WTC11 (cell line): ENCODE results near the gene SYT9. TPM values are rescaled to one million over a fixed set of nuclear protein-coding genes. Genes with fewer than 3 reads are reported as not detected.

ENCODE experiments used
- ATAC-seq: fragments of 200-7000 bp; cut with Tn5 transposase; 2 replicates; pipeline ENCODE4 v1.10.0; 2021; ENCODE audit warnings: mild to moderate bottlenecking, moderate library complexity
- CTCF ChIA-PET: fragments of 300-600 bp; sonication (Branson Sonifier 250); formaldehyde crosslinking; loops from one replicate; lab custom pipeline; 2021; ENCODE audit warnings: antibody characterized with exemption; lab: Charles Lee
- POLR2A ChIA-PET: fragments of 350-600 bp; sonication (Branson Sonifier 250); formaldehyde crosslinking; loops from one replicate; lab custom pipeline; 2021; ENCODE audit warnings: antibody characterized with exemption; lab: Charles Lee
- DNase-seq: peaks from one replicate; pipeline ENCODE4 v3.0.0; 2021; ENCODE audit warnings: low spot score
- H3K27ac Mint-ChIP-seq: 2 replicates; pipeline ENCODE4 v1.8.0; 2021; ENCODE audit warnings: mixed read lengths
- H3K27me3 Mint-ChIP-seq: 2 replicates; pipeline ENCODE4 v1.8.0; 2021; ENCODE audit warnings: low read depth, mild to moderate bottlenecking, moderate library complexity, mixed read lengths
- H3K36me3 Mint-ChIP-seq: 2 replicates; pipeline ENCODE4 v1.8.0; 2021; ENCODE audit warnings: mixed read lengths
- H3K4me1 Mint-ChIP-seq: 2 replicates; pipeline ENCODE4 v1.8.0; 2022; ENCODE audit warnings: mixed read lengths
- H3K4me3 Mint-ChIP-seq: 2 replicates; pipeline ENCODE4 v1.8.0; 2021; ENCODE audit warnings: mild to moderate bottlenecking, moderate library complexity, mixed read lengths
- H3K9me3 Mint-ChIP-seq: 2 replicates; pipeline ENCODE4 v1.8.0; 2021; ENCODE audit warnings: mixed read lengths
- CTCF ChIP-seq: fragments of 200-600 bp; IDR thresholded peaks from 2 replicates; pipeline ENCODE4 v1.8.0; 2022; ENCODE audit warnings: antibody characterized with exemption
- ELF4 ChIP-seq: sonication (generic); formaldehyde crosslinking; IDR thresholded peaks from 2 replicates; pipeline ENCODE4 v1.8.1; 2022; ENCODE audit warnings: low read depth, mild to moderate bottlenecking, moderate library complexity, missing genetic modification reagents
- GTF2I ChIP-seq: fragments of 250-450 bp; sonication (Bioruptor Pico); conservative IDR thresholded peaks from 2 replicates; pipeline ENCODE4 v1.4.0; 2021; ENCODE audit warnings: mild to moderate bottlenecking
- HMGA2 ChIP-seq: fragments of 250-450 bp; sonication (Bioruptor Pico); IDR thresholded peaks from 2 replicates; pipeline ENCODE4 v1.4.0; 2021; ENCODE audit warnings: mild to moderate bottlenecking, moderate library complexity
- JUN ChIP-seq: sonication (generic); formaldehyde crosslinking; IDR thresholded peaks from 2 replicates; pipeline ENCODE4 v1.8.0; 2023; ENCODE audit warnings: mild to moderate bottlenecking, missing genetic modification reagents
- MLX ChIP-seq: sonication (generic); formaldehyde crosslinking; IDR thresholded peaks from 2 replicates; pipeline ENCODE4 v1.8.1; 2023; ENCODE audit warnings: mild to moderate bottlenecking, missing genetic modification reagents, moderate library complexity
- MYBL2 ChIP-seq: sonication (generic); formaldehyde crosslinking; IDR thresholded peaks from 2 replicates; pipeline ENCODE4 v1.8.1; 2023; ENCODE audit warnings: mild to moderate bottlenecking, moderate library complexity, missing genetic modification reagents
- NFE2L1 ChIP-seq: sonication (generic); formaldehyde crosslinking; IDR thresholded peaks from 2 replicates; pipeline ENCODE4 v1.8.1; 2023; ENCODE audit warnings: missing genetic modification reagents
- OVOL2 ChIP-seq: fragments of 250-450 bp; sonication (Bioruptor Pico); IDR thresholded peaks from 2 replicates; pipeline ENCODE4 v1.9.0; 2021; ENCODE audit warnings: mild to moderate bottlenecking, borderline replicate concordance
- PREB ChIP-seq: sonication (generic); formaldehyde crosslinking; IDR thresholded peaks from 2 replicates; pipeline ENCODE4 v1.8.1; 2022; ENCODE audit warnings: mild to moderate bottlenecking, missing genetic modification reagents, moderate library complexity, borderline replicate concordance
- RELA ChIP-seq: sonication (generic); formaldehyde crosslinking; IDR thresholded peaks from 2 replicates; pipeline ENCODE4 v1.8.1; 2022; ENCODE audit warnings: missing genetic modification reagents, mild to moderate bottlenecking, borderline replicate concordance
- SMAD3 ChIP-seq: sonication (generic); formaldehyde crosslinking; IDR thresholded peaks from 2 replicates; pipeline ENCODE4 v1.8.0; 2022; ENCODE audit warnings: missing genetic modification reagents, mild to moderate bottlenecking, borderline replicate concordance
- SMAD4 ChIP-seq: sonication (generic); formaldehyde crosslinking; IDR thresholded peaks from 2 replicates; pipeline ENCODE4 v1.8.0; 2022; ENCODE audit warnings: mild to moderate bottlenecking, missing genetic modification reagents
- TEAD4 ChIP-seq: sonication (generic); formaldehyde crosslinking; IDR thresholded peaks from 2 replicates; pipeline ENCODE4 v1.8.0; 2022; ENCODE audit warnings: mild to moderate bottlenecking, missing genetic modification reagents
- TP53 ChIP-seq: sonication (generic); formaldehyde crosslinking; IDR thresholded peaks from 2 replicates; pipeline ENCODE4 v1.8.1; 2023; ENCODE audit warnings: mild to moderate bottlenecking, missing genetic modification reagents
- ZBTB21 ChIP-seq: sonication (generic); formaldehyde crosslinking; IDR thresholded peaks from 2 replicates; pipeline ENCODE4 v1.8.1; 2023; ENCODE audit warnings: mild to moderate bottlenecking, missing genetic modification reagents, borderline replicate concordance
- ZNF317 ChIP-seq: sonication (generic); formaldehyde crosslinking; IDR thresholded peaks from 2 replicates; pipeline ENCODE4 v1.8.1; 2023; ENCODE audit warnings: low read depth, mild to moderate bottlenecking, moderate library complexity, missing genetic modification reagents, borderline replicate concordance
- total RNA-seq: library from RNA; stranded (reverse); gene quantifications from 3 replicates; pipeline ENCODE4 v1.2.3, GENCODE V29; 2021
- TF ChIP-seq, protein P1 (sequence below): sonication (generic); formaldehyde crosslinking; IDR thresholded peaks from 2 replicates; pipeline ENCODE4 v1.8.0; 2022; ENCODE audit warnings: mild to moderate bottlenecking, missing genetic modification reagents
- TF ChIP-seq, protein P2 (sequence below): sonication (generic); formaldehyde crosslinking; IDR thresholded peaks from 2 replicates; pipeline ENCODE4 v1.8.1; 2022; ENCODE audit warnings: missing genetic modification reagents, borderline replicate concordance
- TF ChIP-seq, protein P3 (sequence below): sonication (generic); formaldehyde crosslinking; conservative IDR thresholded peaks from 2 replicates; pipeline ENCODE4 v1.8.1; 2023; ENCODE audit warnings: mild to moderate bottlenecking, low read depth, missing genetic modification reagents, moderate library complexity
- TF ChIP-seq, protein P4 (sequence below): fragments of 250-450 bp; sonication (Bioruptor Pico); IDR thresholded peaks from 2 replicates; pipeline ENCODE4 v2.1.2; 2022; ENCODE audit warnings: mild to moderate bottlenecking, moderate library complexity

The SYT9 gene
- total RNA-seq, 1 experiment from 2014 or later: 1.3 TPM

GRCh38 chr11:7499081-7499480 is 247.4 kb downstream of the SYT9 start:
- ATAC-seq: no peak
- H3K4me3 Mint-ChIP-seq: no peak overlapping the region
- TF ChIP-seq MYBL2 (no peak), CTCF (no peak), OVOL2 (CRISPR knock-in tag) (no peak), SMAD3 (CRISPR knock-in tag) (no peak), TEAD4 (CRISPR knock-in tag) (no peak), GTF2I (CRISPR knock-in tag) (no peak), SMAD4 (CRISPR knock-in tag) (no peak), ZNF317 (CRISPR knock-in tag) (no peak), MLX (CRISPR knock-in tag) (no peak)
- TF ChIP-seq, protein P1, sequence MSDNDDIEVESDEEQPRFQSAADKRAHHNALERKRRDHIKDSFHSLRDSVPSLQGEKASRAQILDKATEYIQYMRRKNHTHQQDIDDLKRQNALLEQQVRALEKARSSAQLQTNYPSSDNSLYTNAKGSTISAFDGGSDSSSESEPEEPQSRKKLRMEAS (CRISPR knock-in tag): no peak
- H3K9me3 Mint-ChIP-seq: no peaks in the 10 kb centered on the region
- ChIA-PET POLR2A (no interaction called here), CTCF (no interaction called here)
- no peaks in the 10 kb centered on the region for H3K36me3 Mint-ChIP-seq
- H3K27me3 Mint-ChIP-seq: no peaks in the 10 kb centered on the region
- DNase-seq: no peak
- no peak overlapping the region; the same call in 1 of the 2 replicates for H3K27ac Mint-ChIP-seq
- H3K4me1 Mint-ChIP-seq: peaks cover 23% of the 10 kb centered on the region

- Mint-ChIP-seq H3K4me3 (no peak overlapping the region), H3K27ac (no peak overlapping the region), H3K9me3 (no peaks in the 10 kb centered on the region), H3K4me1 (peaks cover 23% of the 10 kb centered on the region), H3K27me3 (no peaks in the 10 kb centered on the region), H3K36me3 (no peaks in the 10 kb centered on the region)
- ATAC-seq: no peak
- no peak for DNase-seq
- ChIA-PET CTCF (interaction anchor here (2.1 kb wide), 1 partner anchor 13 kb away, joined by 5 read pairs; the partner anchor contains the start of gene PPFIBP2), POLR2A (no interaction called here)
- TF ChIP-seq, protein P2, sequence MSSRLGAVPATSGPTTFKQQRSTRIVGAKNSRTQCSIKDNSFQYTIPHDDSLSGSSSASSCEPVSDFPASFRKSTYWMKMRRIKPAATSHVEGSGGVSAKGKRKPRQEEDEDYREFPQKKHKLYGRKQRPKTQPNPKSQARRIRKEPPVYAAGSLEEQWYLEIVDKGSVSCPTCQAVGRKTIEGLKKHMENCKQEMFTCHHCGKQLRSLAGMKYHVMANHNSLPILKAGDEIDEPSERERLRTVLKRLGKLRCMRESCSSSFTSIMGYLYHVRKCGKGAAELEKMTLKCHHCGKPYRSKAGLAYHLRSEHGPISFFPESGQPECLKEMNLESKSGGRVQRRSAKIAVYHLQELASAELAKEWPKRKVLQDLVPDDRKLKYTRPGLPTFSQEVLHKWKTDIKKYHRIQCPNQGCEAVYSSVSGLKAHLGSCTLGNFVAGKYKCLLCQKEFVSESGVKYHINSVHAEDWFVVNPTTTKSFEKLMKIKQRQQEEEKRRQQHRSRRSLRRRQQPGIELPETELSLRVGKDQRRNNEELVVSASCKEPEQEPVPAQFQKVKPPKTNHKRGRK (CRISPR knock-in tag): no peak
- TF ChIP-seq RELA (CRISPR knock-in tag) (no peak), NFE2L1 (CRISPR knock-in tag) (no peak), TP53 (CRISPR knock-in tag) (no peak), PREB (CRISPR knock-in tag) (no peak), ELF4 (no peak), HMGA2 (no peak), JUN (no peak), CTCF (no peak), ZBTB21 (CRISPR knock-in tag) (no peak)
- TF ChIP-seq, protein P3, sequence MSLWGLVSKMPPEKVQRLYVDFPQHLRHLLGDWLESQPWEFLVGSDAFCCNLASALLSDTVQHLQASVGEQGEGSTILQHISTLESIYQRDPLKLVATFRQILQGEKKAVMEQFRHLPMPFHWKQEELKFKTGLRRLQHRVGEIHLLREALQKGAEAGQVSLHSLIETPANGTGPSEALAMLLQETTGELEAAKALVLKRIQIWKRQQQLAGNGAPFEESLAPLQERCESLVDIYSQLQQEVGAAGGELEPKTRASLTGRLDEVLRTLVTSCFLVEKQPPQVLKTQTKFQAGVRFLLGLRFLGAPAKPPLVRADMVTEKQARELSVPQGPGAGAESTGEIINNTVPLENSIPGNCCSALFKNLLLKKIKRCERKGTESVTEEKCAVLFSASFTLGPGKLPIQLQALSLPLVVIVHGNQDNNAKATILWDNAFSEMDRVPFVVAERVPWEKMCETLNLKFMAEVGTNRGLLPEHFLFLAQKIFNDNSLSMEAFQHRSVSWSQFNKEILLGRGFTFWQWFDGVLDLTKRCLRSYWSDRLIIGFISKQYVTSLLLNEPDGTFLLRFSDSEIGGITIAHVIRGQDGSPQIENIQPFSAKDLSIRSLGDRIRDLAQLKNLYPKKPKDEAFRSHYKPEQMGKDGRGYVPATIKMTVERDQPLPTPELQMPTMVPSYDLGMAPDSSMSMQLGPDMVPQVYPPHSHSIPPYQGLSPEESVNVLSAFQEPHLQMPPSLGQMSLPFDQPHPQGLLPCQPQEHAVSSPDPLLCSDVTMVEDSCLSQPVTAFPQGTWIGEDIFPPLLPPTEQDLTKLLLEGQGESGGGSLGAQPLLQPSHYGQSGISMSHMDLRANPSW (CRISPR knock-in tag): no peak
- TF ChIP-seq, protein P4, sequence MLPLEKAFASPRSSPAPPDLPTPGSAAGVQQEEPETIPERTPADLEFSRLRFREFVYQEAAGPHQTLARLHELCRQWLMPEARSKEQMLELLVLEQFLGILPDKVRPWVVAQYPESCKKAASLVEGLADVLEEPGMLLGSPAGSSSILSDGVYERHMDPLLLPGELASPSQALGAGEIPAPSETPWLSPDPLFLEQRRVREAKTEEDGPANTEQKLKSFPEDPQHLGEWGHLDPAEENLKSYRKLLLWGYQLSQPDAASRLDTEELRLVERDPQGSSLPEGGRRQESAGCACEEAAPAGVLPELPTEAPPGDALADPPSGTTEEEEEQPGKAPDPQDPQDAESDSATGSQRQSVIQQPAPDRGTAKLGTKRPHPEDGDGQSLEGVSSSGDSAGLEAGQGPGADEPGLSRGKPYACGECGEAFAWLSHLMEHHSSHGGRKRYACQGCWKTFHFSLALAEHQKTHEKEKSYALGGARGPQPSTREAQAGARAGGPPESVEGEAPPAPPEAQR: no peak
Measured at GRCh38 chr11:7500251-7500650, 248.5 kb downstream of the SYT9 start.
